CD4-positive, alpha-beta T cell (primary cell): ENCODE data around the gene BEND2. TPM values are rescaled to one million over a fixed set of nuclear protein-coding genes. Genes with fewer than 3 reads are reported as not detected.

Source experiments
- ATAC-seq: fragments of 200-7000 bp; cut with Tn5 transposase; one replicate; pipeline ENCODE4 v1.10.0; 2022; ENCODE audit warnings: mild to moderate bottlenecking; ENCODE audit not compliant: poor library complexity
- CTCF ChIA-PET: fragments of 350-600 bp; sonication (Branson Sonifier 250); formaldehyde crosslinking; loops from one replicate; lab custom pipeline; 2021; ENCODE audit warnings: antibody characterized with exemption, inconsistent platforms; lab: Charles Lee
- POLR2A ChIA-PET: fragments of 350-600 bp; sonication (Branson Sonifier 250); formaldehyde crosslinking; loops from one replicate; lab custom pipeline; 2021; ENCODE audit warnings: antibody characterized with exemption, inconsistent platforms; lab: Charles Lee
- DNase-seq, 14 experiments: peaks; one replicate each; pipeline ENCODE4 v3.0.0-alpha.2; 2013 to 2020; ENCODE audit warnings: mixed read lengths in 2 of 14
- H3K27ac ChIP-seq, 2 donors: one replicate each; pipeline versions ENCODE4 v1.5.1 to v1.7.0; 2013; ENCODE audit warnings: low read length in 2 of 2, low read depth in 1 of 2, mild to moderate bottlenecking in 1 of 2
- H3K27me3 ChIP-seq, 2 experiments: 1 replicate in 1 of 2; 2 replicates in 1 of 2; pipeline versions ENCODE4 v1.6.1 to v1.7.0; 2013; ENCODE audit warnings: low read length in 2 of 2, control low read depth in 1 of 2, mild to moderate bottlenecking in 1 of 2, moderate library complexity in 1 of 2; ENCODE audit not compliant: insufficient read depth in 2 of 2, control insufficient read depth in 1 of 2
- H3K36me3 ChIP-seq: one replicate; pipeline ENCODE4 v1.6.1; 2013; ENCODE audit warnings: low read length, control low read depth; ENCODE audit not compliant: insufficient read depth
- H3K4me1 ChIP-seq: one replicate; pipeline ENCODE4 v1.6.1; 2013; ENCODE audit warnings: low read length, control low read depth; ENCODE audit not compliant: insufficient read depth
- H3K4me3 ChIP-seq: one replicate; pipeline ENCODE4 v1.5.1; 2013; ENCODE audit warnings: mild to moderate bottlenecking, low read length, moderate library complexity
- H3K9me3 ChIP-seq, 2 experiments: 1 replicate in 1 of 2; 2 replicates in 1 of 2; pipeline versions ENCODE4 v1.6.1 to v1.7.0; 2013; ENCODE audit warnings: low read length in 2 of 2, mild to moderate bottlenecking in 2 of 2, control low read depth in 1 of 2, moderate library complexity in 1 of 2; ENCODE audit not compliant: control insufficient read depth in 1 of 2, insufficient read depth in 1 of 2
- H3K27ac Mint-ChIP-seq: one replicate; pipeline ENCODE4 v1.8.0; 2020; ENCODE audit warnings: mixed read lengths
- H3K27me3 Mint-ChIP-seq: one replicate; pipeline ENCODE4 v1.8.0; 2021; ENCODE audit warnings: mixed read lengths
- H3K36me3 Mint-ChIP-seq: one replicate; pipeline ENCODE4 v1.8.0; 2021; ENCODE audit warnings: low read depth, mixed read lengths
- H3K4me1 Mint-ChIP-seq: one replicate; pipeline ENCODE4 v1.8.0; 2021; ENCODE audit warnings: low read depth, mixed read lengths
- H3K4me3 Mint-ChIP-seq: one replicate; pipeline ENCODE4 v1.8.0; 2020; ENCODE audit warnings: mild to moderate bottlenecking, mixed read lengths
- H3K9me3 Mint-ChIP-seq: one replicate; pipeline ENCODE4 v1.8.0; 2020; ENCODE audit warnings: mixed read lengths
- intact Hi-C, 2 experiments: fragments of 100-400 bp; cut with DNase I in 1 of 2; cut with micrococcal nuclease in 1 of 2; formaldehyde crosslinking; loops; one replicate each; pipeline versions ENCODE4 v1.15.1 to v1.9.0; 2023 to 2025; cut with DNase I, micrococcal nuclease
- total RNA-seq, 174 experiments: library from RNA in 2 of 174; stranded (reverse) in 2 of 174; gene quantifications; one replicate each; pipeline ENCODE4 v1.2.3 and lab custom pipeline; 2021 to 2026
- TF ChIP-seq, protein P1 (sequence below): fragments of 200-600 bp; IDR thresholded peaks from one replicate; pipeline ENCODE4 v1.8.0; 2022; ENCODE audit warnings: antibody characterized with exemption, mild to moderate bottlenecking

The BEND2 gene
- total RNA-seq, 2 experiments from 2014 or later: not detected

DNA sequence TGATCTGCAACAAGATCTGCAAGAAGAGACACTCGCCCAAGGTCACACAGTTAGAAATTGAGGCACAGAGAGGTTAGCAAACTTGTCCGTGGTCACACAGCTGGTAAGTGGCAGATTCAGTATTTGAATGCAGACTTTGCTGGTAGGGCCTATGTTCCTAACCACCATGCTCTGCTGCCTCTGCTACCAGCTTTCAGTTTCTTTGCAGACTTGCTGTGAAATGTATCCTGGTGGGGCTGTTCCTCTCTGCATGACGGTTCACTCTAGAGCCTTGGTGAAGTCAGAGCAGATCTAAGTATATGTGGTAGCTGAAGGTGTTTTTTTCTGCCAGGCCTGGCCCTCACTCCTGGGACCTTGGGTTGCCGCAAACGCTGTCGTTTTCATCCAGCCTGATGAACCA lies 87.1 kb downstream of the BEND2 start:
- no peak overlapping the region for H3K4me3 ChIP-seq
- H3K27me3 ChIP-seq: no peaks in the 10 kb centered on the region
- ChIA-PET CTCF (no interaction called here), POLR2A (no interaction called here)
- no peaks in the 10 kb centered on the region for H3K36me3 ChIP-seq
- intact Hi-C loops: no loop called here
- TF ChIP-seq, protein P1, sequence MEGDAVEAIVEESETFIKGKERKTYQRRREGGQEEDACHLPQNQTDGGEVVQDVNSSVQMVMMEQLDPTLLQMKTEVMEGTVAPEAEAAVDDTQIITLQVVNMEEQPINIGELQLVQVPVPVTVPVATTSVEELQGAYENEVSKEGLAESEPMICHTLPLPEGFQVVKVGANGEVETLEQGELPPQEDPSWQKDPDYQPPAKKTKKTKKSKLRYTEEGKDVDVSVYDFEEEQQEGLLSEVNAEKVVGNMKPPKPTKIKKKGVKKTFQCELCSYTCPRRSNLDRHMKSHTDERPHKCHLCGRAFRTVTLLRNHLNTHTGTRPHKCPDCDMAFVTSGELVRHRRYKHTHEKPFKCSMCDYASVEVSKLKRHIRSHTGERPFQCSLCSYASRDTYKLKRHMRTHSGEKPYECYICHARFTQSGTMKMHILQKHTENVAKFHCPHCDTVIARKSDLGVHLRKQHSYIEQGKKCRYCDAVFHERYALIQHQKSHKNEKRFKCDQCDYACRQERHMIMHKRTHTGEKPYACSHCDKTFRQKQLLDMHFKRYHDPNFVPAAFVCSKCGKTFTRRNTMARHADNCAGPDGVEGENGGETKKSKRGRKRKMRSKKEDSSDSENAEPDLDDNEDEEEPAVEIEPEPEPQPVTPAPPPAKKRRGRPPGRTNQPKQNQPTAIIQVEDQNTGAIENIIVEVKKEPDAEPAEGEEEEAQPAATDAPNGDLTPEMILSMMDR: no peak
- H3K4me3 Mint-ChIP-seq: no peak overlapping the region
- no peaks in the 10 kb centered on the region for H3K9me3 Mint-ChIP-seq
- H3K27ac ChIP-seq: no peak overlapping the region
- H3K27me3 Mint-ChIP-seq: no peaks in the 10 kb centered on the region
- DNase-seq (no peak), ATAC-seq (no peak)
- no peaks in the 10 kb centered on the region for H3K9me3 ChIP-seq
- H3K4me1 Mint-ChIP-seq: no peaks in the 10 kb centered on the region
- H3K36me3 Mint-ChIP-seq: no peaks in the 10 kb centered on the region
- H3K4me1 ChIP-seq: no peaks in the 10 kb centered on the region
- H3K27ac Mint-ChIP-seq: no peak overlapping the region

DNA sequence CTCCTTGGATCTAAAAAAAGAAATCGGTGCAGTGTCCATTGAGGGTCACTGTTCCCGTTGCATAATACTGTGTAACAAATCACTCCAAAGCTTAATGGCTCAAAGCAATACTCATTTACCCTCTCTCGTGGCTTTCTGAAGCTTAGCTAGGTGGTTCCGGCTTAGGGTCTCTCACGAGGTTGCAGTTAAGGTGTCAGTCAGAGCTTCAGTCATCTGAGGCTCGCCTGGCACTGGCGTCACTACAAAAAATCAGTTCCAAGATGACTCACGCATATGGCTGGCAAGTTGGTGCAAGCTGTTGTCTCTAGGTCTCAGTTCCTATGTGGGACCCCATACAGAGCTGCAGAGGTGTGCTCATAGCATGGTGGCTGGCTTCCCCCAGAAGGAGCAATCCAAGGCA lies 91.0 kb downstream of the BEND2 start:
- H3K36me3 ChIP-seq: no peaks in the 10 kb centered on the region
- POLR2A ChIA-PET: no interaction called here
- H3K4me1 ChIP-seq: no peaks in the 10 kb centered on the region
- H3K27ac ChIP-seq: no peak overlapping the region
- Mint-ChIP-seq H3K9me3 (no peaks in the 10 kb centered on the region), H3K4me3 (no peak overlapping the region), H3K27me3 (no peaks in the 10 kb centered on the region), H3K4me1 (no peaks in the 10 kb centered on the region), H3K36me3 (no peaks in the 10 kb centered on the region), H3K27ac (no peak overlapping the region)
- H3K4me3 ChIP-seq: no peak overlapping the region
- no peak for ATAC-seq
- TF ChIP-seq, protein P1: no peak
- H3K27me3 ChIP-seq: no peaks in the 10 kb centered on the region
- DNase-seq: no peak
- CTCF ChIA-PET: no interaction called here
- H3K9me3 ChIP-seq: no peaks in the 10 kb centered on the region
- intact Hi-C loops: no loop called here

DNA sequence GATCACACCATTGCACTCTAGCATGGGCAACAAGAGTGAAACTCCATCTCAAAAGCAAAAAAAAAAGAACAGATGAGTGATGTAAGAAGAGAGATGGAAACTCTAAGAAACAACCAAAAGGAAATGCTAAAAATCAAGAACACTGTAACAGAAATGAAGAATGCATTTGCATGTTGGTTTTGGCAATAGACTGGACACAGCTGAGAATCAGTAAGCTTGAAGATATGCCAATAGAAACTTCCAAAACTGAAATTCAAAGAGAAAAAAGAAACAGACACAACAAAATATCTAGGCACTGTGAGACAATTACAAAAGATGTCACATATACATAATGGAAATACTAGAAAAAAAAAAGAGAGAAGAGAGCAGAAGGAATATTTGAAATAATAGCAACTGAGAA lies 93.7 kb downstream of the BEND2 start:
- ATAC-seq: no peak
- Mint-ChIP-seq H3K4me3 (no peak overlapping the region), H3K9me3 (no peaks in the 10 kb centered on the region), H3K27ac (no peak overlapping the region), H3K36me3 (no peaks in the 10 kb centered on the region), H3K4me1 (no peaks in the 10 kb centered on the region), H3K27me3 (peaks cover 5% of the 10 kb centered on the region)
- no peak overlapping the region for H3K4me3 ChIP-seq
- ChIA-PET CTCF (no interaction called here), POLR2A (no interaction called here)
- H3K9me3 ChIP-seq: no peaks in the 10 kb centered on the region
- DNase-seq: no peak
- no peaks in the 10 kb centered on the region for H3K36me3 ChIP-seq
- no peaks in the 10 kb centered on the region for H3K27me3 ChIP-seq
- no peak overlapping the region for H3K27ac ChIP-seq
- intact Hi-C loops: no loop called here
- H3K4me1 ChIP-seq: no peaks in the 10 kb centered on the region
- TF ChIP-seq, protein P1: no peak
